Neuronal stem cell (in vitro differentiated cells): Measurements from ENCODE around the gene ZNF169.
"Not testable (repeated sequence)": the region's sequence is repeated elsewhere in the genome, so short reads cannot be mapped to it uniquely, and the experiment has no call there.

ENCODE experiments used
- DNase-seq: peaks from one replicate; pipeline ENCODE4 v3.0.0-alpha.2; 2013; ENCODE audit warnings: low spot score
- H2AFZ ChIP-seq: one replicate; pipeline ENCODE4 v1.6.1; 2013; ENCODE audit warnings: mild to moderate bottlenecking, low read length, inconsistent platforms
- H2AK5ac ChIP-seq: 2 replicates; pipeline ENCODE4 v1.6.1; 2013; ENCODE audit warnings: low read depth, mild to moderate bottlenecking, inconsistent platforms, low read length, moderate library complexity, mixed read lengths
- H2BK120ac ChIP-seq: 2 replicates; pipeline ENCODE4 v1.6.1; 2013; ENCODE audit warnings: low read depth, mild to moderate bottlenecking, inconsistent platforms, low read length, moderate library complexity, mixed read lengths
- H2BK12ac ChIP-seq: one replicate; pipeline ENCODE4 v1.6.1; 2013; ENCODE audit warnings: low read length, inconsistent platforms
- H2BK15ac ChIP-seq: 2 replicates; pipeline ENCODE4 v1.6.1; 2013; ENCODE audit warnings: mild to moderate bottlenecking, low read length, inconsistent platforms, mixed read lengths
- H2BK5ac ChIP-seq: one replicate; pipeline ENCODE4 v1.6.1; 2013; ENCODE audit warnings: inconsistent platforms, mild to moderate bottlenecking, low read length, moderate library complexity
- H3K14ac ChIP-seq: one replicate; pipeline ENCODE4 v1.6.1; 2013; ENCODE audit warnings: low read length, inconsistent platforms
- H3K18ac ChIP-seq: 2 replicates; pipeline ENCODE4 v1.6.1; 2013; ENCODE audit warnings: low read length, inconsistent platforms
- H3K23ac ChIP-seq: 2 replicates; pipeline ENCODE4 v1.6.1; 2013; ENCODE audit warnings: low read depth, mild to moderate bottlenecking, mixed read lengths, low read length, inconsistent platforms; ENCODE audit not compliant: poor library complexity
- H3K27ac ChIP-seq: replicated peaks from 3 replicates; pipeline ENCODE4 v1.5.1; 2013; ENCODE audit warnings: low read length, inconsistent platforms
- H3K27me3 ChIP-seq, 3 experiments: 2 replicates each; pipeline ENCODE4 v1.6.1; 2013; ENCODE audit warnings: low read length in 3 of 3, mild to moderate bottlenecking in 2 of 3, inconsistent platforms in 1 of 3, low read depth in 1 of 3, mixed read lengths in 1 of 3, moderate library complexity in 1 of 3; ENCODE audit not compliant: control insufficient read depth in 3 of 3, insufficient read depth in 3 of 3
- H3K36me3 ChIP-seq, 2 donors: replicated peaks in 1 of 2; 2 replicates each; pipeline ENCODE4 v1.6.1; 2013; ENCODE audit warnings: low read length in 2 of 2; ENCODE audit not compliant: control insufficient read depth in 2 of 2, insufficient read depth in 2 of 2
- H3K4ac ChIP-seq: 2 replicates; pipeline ENCODE4 v1.6.1; 2013; ENCODE audit warnings: inconsistent platforms, mild to moderate bottlenecking, low read length, moderate library complexity
- H3K4me1 ChIP-seq, 2 donors: 1 replicate in 1 of 2; 2 replicates in 1 of 2; pipeline ENCODE4 v1.6.1; 2013; ENCODE audit warnings: low read length in 2 of 2, low read depth in 1 of 2; ENCODE audit not compliant: control insufficient read depth in 2 of 2, insufficient read depth in 1 of 2
- H3K4me2 ChIP-seq: one replicate; pipeline ENCODE4 v1.6.1; 2013; ENCODE audit warnings: mild to moderate bottlenecking, low read length, inconsistent platforms; ENCODE audit not compliant: insufficient read depth, poor library complexity, severe bottlenecking
- H3K4me3 ChIP-seq, 2 donors: 2 replicates each; pipeline ENCODE4 v1.5.1; 2013; ENCODE audit warnings: low read length in 2 of 2, mild to moderate bottlenecking in 2 of 2, inconsistent platforms in 1 of 2, moderate library complexity in 1 of 2
- H3K79me1 ChIP-seq: one replicate; pipeline ENCODE4 v1.6.1; 2013; ENCODE audit warnings: low read depth, mild to moderate bottlenecking, inconsistent platforms, low read length, moderate library complexity
- H3K9ac ChIP-seq: one replicate; pipeline ENCODE4 v1.6.1; 2013; ENCODE audit warnings: mild to moderate bottlenecking, low read depth, low read length, inconsistent platforms; ENCODE audit not compliant: poor library complexity
- H3K9me3 ChIP-seq, 2 donors: replicated peaks in 1 of 2; 2 replicates each; pipeline versions ENCODE3 to v1.6.1; 2013; ENCODE audit warnings: low read length in 2 of 2, mild to moderate bottlenecking in 2 of 2, inconsistent platforms in 1 of 2, low read depth in 1 of 2, mixed read lengths in 1 of 2, moderate library complexity in 1 of 2; ENCODE audit not compliant: control insufficient read depth in 2 of 2, insufficient read depth in 1 of 2
- H4K8ac ChIP-seq: one replicate; pipeline ENCODE4 v1.6.1; 2013; ENCODE audit warnings: low read depth, mild to moderate bottlenecking, inconsistent platforms, low read length, moderate library complexity
- H4K91ac ChIP-seq: one replicate; pipeline ENCODE4 v1.6.1; 2013; ENCODE audit warnings: low read length, low read depth, mild to moderate bottlenecking, inconsistent platforms; ENCODE audit not compliant: poor library complexity
- WGBS, 2 donors: extraction: QIAGEN DNeasy Blood & Tissue Kit; methylation state at CpG; one replicate each; pipeline ENCODE4 v1.1.7; 2013; ENCODE audit warnings: missing lambda C conversion rate in 2 of 2, mixed read lengths in 1 of 2; ENCODE audit not compliant: insufficient read length in 2 of 2, insufficient replicate concordance in 1 of 2; ENCODE audit errors: extremely low coverage in 2 of 2; 5-methylcytosine and 5-hydroxymethylcytosine counted together

The ZNF169 gene

DNA sequence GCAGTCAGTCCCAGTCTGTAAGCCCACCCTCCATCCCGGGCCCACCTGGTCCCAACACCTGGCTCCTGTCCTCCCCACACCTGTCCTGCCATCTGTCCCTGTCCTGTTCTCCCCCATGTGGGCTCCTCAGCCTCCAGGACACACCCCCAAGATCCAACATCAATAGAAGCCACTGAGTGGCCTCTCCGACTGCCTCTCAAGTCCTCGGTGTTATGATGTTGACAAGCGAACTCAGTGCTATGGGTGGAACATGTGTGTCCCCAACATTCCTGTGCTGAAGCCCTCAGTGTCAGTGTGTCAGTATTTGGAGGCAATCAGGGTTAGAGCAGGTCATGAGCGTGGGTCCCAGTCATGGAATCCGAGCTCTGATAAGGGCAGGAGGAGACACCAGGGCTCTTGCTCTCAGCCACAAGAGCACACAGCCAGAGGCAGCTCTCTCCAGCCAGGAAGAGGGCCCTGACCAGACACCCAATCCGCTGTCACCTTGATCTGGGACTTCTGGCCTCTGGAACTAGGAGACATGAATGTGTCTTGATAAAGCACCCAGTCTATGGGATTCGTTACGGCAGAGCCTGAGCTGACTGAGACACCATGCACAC, 63.3 kb downstream of the ZNF169 start:
- H4K8ac ChIP-seq, H3K18ac ChIP-seq, H3K9me3 ChIP-seq, H2AFZ ChIP-seq, H3K23ac ChIP-seq, H3K27me3 ChIP-seq, H3K4me3 ChIP-seq, H2BK120ac ChIP-seq, H4K91ac ChIP-seq, H2BK5ac ChIP-seq, DNase-seq, H3K4me2 ChIP-seq, H3K4me1 ChIP-seq, H3K36me3 ChIP-seq, H3K27ac ChIP-seq, H2AK5ac ChIP-seq, H2BK12ac ChIP-seq, H3K9ac ChIP-seq, H2BK15ac ChIP-seq, H3K14ac ChIP-seq, H3K4ac ChIP-seq, H3K79me1 ChIP-seq: not testable (repeated sequence)
- WGBS, 2 donors = no CpG with 5 or more reads among the region's 9 CpGs

- H3K27me3 ChIP-seq, H4K91ac ChIP-seq, H2BK120ac ChIP-seq, H4K8ac ChIP-seq, H2BK5ac ChIP-seq, H3K36me3 ChIP-seq, H3K9me3 ChIP-seq, H3K27ac ChIP-seq, H2BK12ac ChIP-seq, H3K79me1 ChIP-seq, H2AFZ ChIP-seq, H3K4ac ChIP-seq, H3K4me2 ChIP-seq, DNase-seq, H3K4me1 ChIP-seq, H2BK15ac ChIP-seq, H3K14ac ChIP-seq, H2AK5ac ChIP-seq, H3K23ac ChIP-seq, H3K18ac ChIP-seq, H3K9ac ChIP-seq, H3K4me3 ChIP-seq: not testable (repeated sequence)
- no CpG with 5 or more reads among the region's 18 CpGs for WGBS, 2 donors
Observed at GRCh38 chr9:94323153-94323798, 64.2 kb downstream of the ZNF169 start.

DNA sequence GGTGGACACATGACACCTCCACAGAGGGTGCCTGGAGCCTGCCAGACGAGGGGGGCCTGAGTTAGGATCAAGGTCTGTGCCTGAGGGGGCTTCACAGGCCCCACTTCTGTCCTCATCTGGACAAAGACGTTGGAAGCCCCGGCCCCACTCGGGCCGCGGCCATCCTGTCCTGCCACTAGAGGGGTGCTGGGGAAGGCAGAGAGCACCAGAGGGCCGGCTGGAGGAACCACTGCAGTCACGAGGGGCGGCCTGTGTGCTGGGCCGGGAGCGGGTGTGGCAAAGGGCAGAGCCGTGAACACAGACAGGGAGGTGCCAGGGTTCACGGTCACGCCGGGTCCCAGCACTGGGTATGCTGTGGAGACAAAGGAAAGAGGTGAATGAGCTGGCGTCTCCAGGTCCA, 66.5 kb downstream of the ZNF169 start:
- not testable (repeated sequence) for H3K4me3 ChIP-seq, H3K23ac ChIP-seq, H3K4me2 ChIP-seq, H3K18ac ChIP-seq, H3K14ac ChIP-seq, H3K79me1 ChIP-seq, H3K9ac ChIP-seq, H3K4ac ChIP-seq, H3K27me3 ChIP-seq, H4K8ac ChIP-seq, H3K9me3 ChIP-seq, H3K36me3 ChIP-seq, H3K4me1 ChIP-seq, H2AFZ ChIP-seq, H2AK5ac ChIP-seq, H3K27ac ChIP-seq, H2BK15ac ChIP-seq, H2BK12ac ChIP-seq, H2BK5ac ChIP-seq, H2BK120ac ChIP-seq, H4K91ac ChIP-seq, DNase-seq
- no CpG with 5 or more reads among the region's 16 CpGs for WGBS, 2 donors

DNA sequence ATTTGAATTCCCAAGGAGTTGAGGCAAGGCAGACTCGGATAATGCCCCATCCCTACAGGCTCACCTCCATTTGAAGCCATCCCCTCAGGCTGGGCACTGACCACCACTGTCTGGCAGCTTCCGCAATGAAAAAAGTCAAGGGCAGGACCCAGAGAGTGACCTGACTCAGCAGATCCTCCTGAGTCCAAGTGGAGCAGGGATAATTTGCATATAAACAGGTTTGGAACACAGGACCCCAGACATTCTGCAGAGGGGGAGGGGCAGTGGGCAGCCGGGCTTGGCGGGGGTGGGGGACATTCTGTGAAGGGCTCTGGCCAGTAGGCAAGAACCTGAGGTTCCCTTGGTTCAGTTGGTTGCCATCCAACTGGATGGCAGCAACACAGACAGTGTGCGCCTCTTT, 69.4 kb downstream of the ZNF169 start, which contains the start of gene NUTM2F:
Gene NUTM2F, minus strand, starts transcription at position 101 of the 400 bp plus-strand sequence. Its CDS starts 21 bp downstream, at position 80.
- whole genome bisulfite sequencing, 2 donors = no CpG with 5 or more reads among the region's 5 CpGs
- not testable (repeated sequence) for H3K14ac ChIP-seq

More for the DNA sequence above, 69.4 kb downstream of the ZNF169 start, which contains the start of gene NUTM2F:
- not testable (repeated sequence) for H3K27ac ChIP-seq, H2BK5ac ChIP-seq, H2AK5ac ChIP-seq, H3K9me3 ChIP-seq, H3K27me3 ChIP-seq, H2AFZ ChIP-seq, H3K4ac ChIP-seq, H2BK120ac ChIP-seq, H2BK15ac ChIP-seq, H2BK12ac ChIP-seq, H4K8ac ChIP-seq, H3K36me3 ChIP-seq, H3K4me1 ChIP-seq, H3K4me3 ChIP-seq, DNase-seq, H3K79me1 ChIP-seq, H3K4me2 ChIP-seq, H3K9ac ChIP-seq, H3K23ac ChIP-seq, H3K18ac ChIP-seq, H4K91ac ChIP-seq
